ENCODE results near the gene RNF212. TPM values are rescaled to one million over a fixed set of nuclear protein-coding genes. Genes with fewer than 3 reads are reported as not detected.

The RNF212 gene
- total RNA-seq, 1 experiment from 2014 or later, result not detected

DNA sequence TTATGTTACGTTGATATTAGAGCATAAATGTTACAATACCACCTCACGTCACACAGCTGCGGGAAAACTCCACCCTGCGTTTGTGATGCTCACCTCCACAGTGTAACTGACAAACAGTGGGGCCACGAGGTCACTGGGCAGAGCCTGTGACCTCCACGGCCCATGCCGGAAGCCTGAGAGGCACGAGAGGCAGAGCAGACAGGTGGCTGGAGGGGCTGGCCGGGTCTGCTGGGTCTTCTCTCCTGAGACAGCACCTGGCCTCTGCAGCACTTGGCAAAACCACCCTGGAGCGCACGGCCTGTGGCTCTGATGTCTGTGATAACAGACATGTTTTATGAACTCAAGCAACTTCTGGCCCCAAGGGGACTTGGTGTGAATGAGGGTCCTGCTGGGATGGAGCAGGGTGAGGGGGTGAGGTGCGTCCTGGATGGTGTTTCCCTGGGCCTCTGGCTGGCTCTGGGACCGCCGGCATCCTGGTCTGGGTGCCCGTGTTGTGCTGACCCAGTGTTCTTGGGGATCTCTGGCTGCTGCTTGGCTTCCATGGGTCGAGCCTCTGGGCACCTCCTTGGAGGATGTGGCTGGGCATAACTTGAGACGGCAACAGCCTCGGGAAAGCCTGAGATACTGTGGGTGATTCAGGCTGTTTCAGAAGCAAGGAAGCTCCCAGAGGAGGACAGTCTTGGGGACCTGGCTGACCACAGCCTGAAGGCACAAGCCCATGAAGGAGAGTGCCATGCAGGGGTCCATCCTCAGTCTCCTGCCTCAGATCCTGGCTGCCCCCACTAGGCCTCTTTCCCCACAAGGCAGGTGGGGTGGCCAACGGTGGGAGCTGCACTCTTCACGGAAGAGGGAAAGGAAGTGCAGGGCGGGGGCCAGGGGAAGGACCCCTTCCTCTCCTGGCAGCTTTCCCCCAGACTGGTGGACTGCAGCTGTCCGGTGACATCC lies 19.7 kb downstream of the RNF212 start:
- H3K27me3 Mint-ChIP-seq (ENCODE audit: insufficient read depth, unreplicated experiment), result no peaks in the 10 kb centered on the region
- H3K27ac Mint-ChIP-seq (ENCODE audit: unreplicated experiment), result no peak overlapping the region

GRCh38 chr4:1092983-1093361 lies 20.4 kb downstream of the RNF212 start:
- no peak overlapping the region for H3K27ac Mint-ChIP-seq (ENCODE audit: unreplicated experiment)
- H3K9me3 Mint-ChIP-seq (ENCODE audit: unreplicated experiment), result peaks cover 5% of the 10 kb centered on the region
- H3K4me3 ChIP-seq (ENCODE audit: low read depth, low read length), result no peak overlapping the region
- CTCF ChIA-PET, result no interaction called here
- H3K4me1 Mint-ChIP-seq (ENCODE audit: low read depth, unreplicated experiment), result peaks cover 14% of the 10 kb centered on the region
- POLR2A ChIA-PET, result no interaction called here
- no peaks in the 10 kb centered on the region for H3K27me3 ChIP-seq (replicated peaks; ENCODE audit: control insufficient read depth, insufficient read depth, low read length)
- H3K36me3 Mint-ChIP-seq (ENCODE audit: insufficient read depth, unreplicated experiment), result peaks cover 10% of the 10 kb centered on the region
- BruUV-seq (replicated peaks), result no TSS peak
- H3K4me3 Mint-ChIP-seq (ENCODE audit: unreplicated experiment), result no peak overlapping the region
- no peak for TF ChIP-seq CTCF (IDR thresholded peaks at IDR 0.05; ENCODE audit: insufficient read depth in 1 of 2, low read depth in 1 of 2, low read length in 1 of 2, severe bottlenecking in 1 of 2, unreplicated experiment in 1 of 2)
- H3K27me3 Mint-ChIP-seq (ENCODE audit: insufficient read depth, unreplicated experiment), result no peaks in the 10 kb centered on the region
- no peaks in the 10 kb centered on the region for H3K4me1 ChIP-seq
- no peaks in the 10 kb centered on the region for H3K36me3 ChIP-seq (ENCODE audit: control insufficient read depth, insufficient read depth, low read length)
- intact Hi-C loops (cut with micrococcal nuclease; ENCODE audit: unreplicated experiment), result no loop called here
- no peak for DNase-seq
- peaks cover 10% of the 10 kb centered on the region for H3K9me3 ChIP-seq

More for the DNA sequence above, 19.7 kb downstream of the RNF212 start:
- ChIA-PET CTCF (no interaction called here), POLR2A (no interaction called here)
- no peak for DNase-seq
- Mint-ChIP-seq H3K4me1 (ENCODE audit: low read depth, unreplicated experiment) (peaks cover 11% of the 10 kb centered on the region), H3K4me3 (ENCODE audit: unreplicated experiment) (no peak overlapping the region), H3K36me3 (ENCODE audit: insufficient read depth, unreplicated experiment) (peaks cover 10% of the 10 kb centered on the region), H3K9me3 (ENCODE audit: unreplicated experiment) (no peaks in the 10 kb centered on the region)
- Histone ChIP-seq H3K9me3 (peaks cover 5% of the 10 kb centered on the region), H3K27me3 (replicated peaks; ENCODE audit: control insufficient read depth, insufficient read depth, low read length) (no peaks in the 10 kb centered on the region), H3K36me3 (ENCODE audit: control insufficient read depth, insufficient read depth, low read length) (no peaks in the 10 kb centered on the region), H3K4me3 (ENCODE audit: low read depth, low read length) (no peak overlapping the region), H3K4me1 (no peaks in the 10 kb centered on the region)
- no peak for TF ChIP-seq CTCF (IDR thresholded peaks at IDR 0.05; ENCODE audit: insufficient read depth in 1 of 2, low read depth in 1 of 2, low read length in 1 of 2, severe bottlenecking in 1 of 2, unreplicated experiment in 1 of 2)
- no TSS peak for BruUV-seq (replicated peaks)
- intact Hi-C loops (cut with micrococcal nuclease; ENCODE audit: unreplicated experiment), result no loop called here

GRCh38 chr4:1092026-1092982 lies 21.1 kb downstream of the RNF212 start:
- ChIA-PET POLR2A (no interaction called here), CTCF (no interaction called here)
- Mint-ChIP-seq H3K27me3 (ENCODE audit: insufficient read depth, unreplicated experiment) (no peaks in the 10 kb centered on the region), H3K4me1 (ENCODE audit: low read depth, unreplicated experiment) (peaks cover 18% of the 10 kb centered on the region), H3K36me3 (ENCODE audit: insufficient read depth, unreplicated experiment) (peaks cover 10% of the 10 kb centered on the region), H3K9me3 (ENCODE audit: unreplicated experiment) (peaks cover 11% of the 10 kb centered on the region), H3K4me3 (ENCODE audit: unreplicated experiment) (no peak overlapping the region), H3K27ac (ENCODE audit: unreplicated experiment) (no peak overlapping the region)
- Histone ChIP-seq H3K4me1 (no peaks in the 10 kb centered on the region), H3K9me3 (peaks cover 10% of the 10 kb centered on the region), H3K27me3 (replicated peaks; ENCODE audit: control insufficient read depth, insufficient read depth, low read length) (no peaks in the 10 kb centered on the region), H3K4me3 (ENCODE audit: low read depth, low read length) (no peak overlapping the region), H3K36me3 (ENCODE audit: control insufficient read depth, insufficient read depth, low read length) (no peaks in the 10 kb centered on the region)
- intact Hi-C loops (cut with micrococcal nuclease; ENCODE audit: unreplicated experiment), result no loop called here
- no peak for TF ChIP-seq CTCF (IDR thresholded peaks at IDR 0.05; ENCODE audit: insufficient read depth in 1 of 2, low read depth in 1 of 2, low read length in 1 of 2, severe bottlenecking in 1 of 2, unreplicated experiment in 1 of 2)
- BruUV-seq (replicated peaks), result no TSS peak
- DNase-seq, result no peak
